Bronchial epithelial cell (primary cell): ENCODE results near the gene NAB1. TPM values are rescaled to one million over a fixed set of nuclear protein-coding genes. Genes with fewer than 3 reads are reported as not detected.
A peak's percentile ranks its signal among the peaks of the same experiment; 100 is the strongest.

Experiments used
- DNase-seq: peaks from one replicate; pipeline ENCODE4 v3.0.0-alpha.2; 2010; ENCODE audit warnings: low read depth
- FAIRE-seq: peaks from 2 replicates; lab custom pipeline; 2011; peaks lifted over from hg19 to GRCh38; lab: Jason Lieb, UNC
- H3K27me3 ChIP-seq: 2 replicates; pipeline ENCODE4 v1.5.1; 2011; ENCODE audit warnings: low read length; ENCODE audit not compliant: control insufficient read depth, insufficient read depth
- H3K36me3 ChIP-seq: 2 replicates; pipeline ENCODE4 v1.5.1; 2011; ENCODE audit warnings: low read length; ENCODE audit not compliant: control insufficient read depth, insufficient read depth
- H3K4me3 ChIP-seq: 2 replicates; pipeline ENCODE4 v1.5.1; 2011; ENCODE audit warnings: mild to moderate bottlenecking, low read depth, low read length, control low read depth
- total RNA-seq: library from RNA; depleted of rRNA; stranded (reverse); fragments of >200 nt; gene quantifications from 2 replicates; pipeline ENCODE4 v1.2.1, GENCODE V29; 2014
- TF ChIP-seq, protein P1 (sequence below): IDR thresholded peaks from 2 replicates; pipeline ENCODE4 v1.5.1; 2011; ENCODE audit warnings: mild to moderate bottlenecking, moderate library complexity, low read length, control low read depth, inconsistent platforms; ENCODE audit not compliant: insufficient read depth, severe bottlenecking

Gene NAB1
- total RNA-seq, 1 donor from 2014 or later: 92.4 TPM

DNA sequence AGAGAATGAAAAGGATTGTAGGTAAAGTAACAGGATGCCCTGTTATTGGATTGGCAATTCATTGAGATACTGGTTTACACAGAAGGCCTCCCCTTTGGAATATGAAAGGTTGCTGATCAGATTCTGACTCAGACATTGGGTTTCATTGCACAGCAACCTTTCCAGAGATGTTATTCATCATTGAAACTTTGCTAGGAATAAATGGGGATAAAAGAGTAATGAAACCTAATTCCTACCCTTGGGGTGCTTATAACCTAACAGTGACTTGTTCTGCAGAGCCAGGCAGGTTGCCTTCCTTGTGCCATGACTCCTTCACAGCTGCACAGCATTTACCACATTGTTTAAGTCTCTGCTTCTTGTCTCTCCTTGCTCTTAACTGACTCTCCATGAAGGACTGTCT lies 5.0 kb downstream of the NAB1 start:
- H3K36me3 ChIP-seq: no peaks in the 10 kb centered on the region
- DNase-seq: peak; percentile 55
- TF ChIP-seq, protein P1, sequence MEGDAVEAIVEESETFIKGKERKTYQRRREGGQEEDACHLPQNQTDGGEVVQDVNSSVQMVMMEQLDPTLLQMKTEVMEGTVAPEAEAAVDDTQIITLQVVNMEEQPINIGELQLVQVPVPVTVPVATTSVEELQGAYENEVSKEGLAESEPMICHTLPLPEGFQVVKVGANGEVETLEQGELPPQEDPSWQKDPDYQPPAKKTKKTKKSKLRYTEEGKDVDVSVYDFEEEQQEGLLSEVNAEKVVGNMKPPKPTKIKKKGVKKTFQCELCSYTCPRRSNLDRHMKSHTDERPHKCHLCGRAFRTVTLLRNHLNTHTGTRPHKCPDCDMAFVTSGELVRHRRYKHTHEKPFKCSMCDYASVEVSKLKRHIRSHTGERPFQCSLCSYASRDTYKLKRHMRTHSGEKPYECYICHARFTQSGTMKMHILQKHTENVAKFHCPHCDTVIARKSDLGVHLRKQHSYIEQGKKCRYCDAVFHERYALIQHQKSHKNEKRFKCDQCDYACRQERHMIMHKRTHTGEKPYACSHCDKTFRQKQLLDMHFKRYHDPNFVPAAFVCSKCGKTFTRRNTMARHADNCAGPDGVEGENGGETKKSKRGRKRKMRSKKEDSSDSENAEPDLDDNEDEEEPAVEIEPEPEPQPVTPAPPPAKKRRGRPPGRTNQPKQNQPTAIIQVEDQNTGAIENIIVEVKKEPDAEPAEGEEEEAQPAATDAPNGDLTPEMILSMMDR: no peak
- H3K27me3 ChIP-seq: no peaks in the 10 kb centered on the region
- no peak for FAIRE-seq
- H3K4me3 ChIP-seq: no peak overlapping the region

- no peak for FAIRE-seq
- H3K36me3 ChIP-seq: peaks cover 6% of the 10 kb centered on the region
- TF ChIP-seq, protein P1: no peak
- H3K27me3 ChIP-seq: no peaks in the 10 kb centered on the region
- no peak for DNase-seq
- no peak overlapping the region for H3K4me3 ChIP-seq
Observed at GRCh38 chr2:190655113-190655512, 6.2 kb downstream of the NAB1 start.

GRCh38 chr2:190655570-190655969 lies 6.7 kb downstream of the NAB1 start:
- Histone ChIP-seq H3K27me3 (no peaks in the 10 kb centered on the region), H3K36me3 (peaks cover 6% of the 10 kb centered on the region), H3K4me3 (no peak overlapping the region)
- DNase-seq (no peak), FAIRE-seq (no peak)
- TF ChIP-seq, protein P1: no peak

DNA sequence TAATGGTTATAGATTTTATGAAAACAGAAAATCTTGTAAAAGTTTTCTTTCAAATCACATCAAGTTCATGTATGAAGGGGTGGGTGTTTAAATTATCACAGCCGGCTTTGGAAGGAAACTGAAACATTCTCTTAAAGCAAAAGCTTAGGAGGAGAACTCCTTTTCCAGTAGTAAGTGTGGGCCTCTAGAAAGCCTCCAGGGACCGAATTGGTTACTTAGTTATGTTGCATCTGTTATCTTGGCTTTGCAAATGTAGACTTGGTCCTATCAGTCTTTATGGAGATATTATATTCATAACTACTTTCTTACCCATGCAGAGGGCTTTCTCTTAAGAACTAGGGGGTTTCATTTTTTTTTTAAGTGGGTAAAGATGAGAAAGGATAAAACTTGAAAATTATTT lies 7.4 kb downstream of the NAB1 start:
- peaks cover 6% of the 10 kb centered on the region for H3K36me3 ChIP-seq
- FAIRE-seq (no peak), DNase-seq (no peak)
- H3K27me3 ChIP-seq: no peaks in the 10 kb centered on the region
- H3K4me3 ChIP-seq: no peak overlapping the region
- TF ChIP-seq, protein P1: no peak

DNA sequence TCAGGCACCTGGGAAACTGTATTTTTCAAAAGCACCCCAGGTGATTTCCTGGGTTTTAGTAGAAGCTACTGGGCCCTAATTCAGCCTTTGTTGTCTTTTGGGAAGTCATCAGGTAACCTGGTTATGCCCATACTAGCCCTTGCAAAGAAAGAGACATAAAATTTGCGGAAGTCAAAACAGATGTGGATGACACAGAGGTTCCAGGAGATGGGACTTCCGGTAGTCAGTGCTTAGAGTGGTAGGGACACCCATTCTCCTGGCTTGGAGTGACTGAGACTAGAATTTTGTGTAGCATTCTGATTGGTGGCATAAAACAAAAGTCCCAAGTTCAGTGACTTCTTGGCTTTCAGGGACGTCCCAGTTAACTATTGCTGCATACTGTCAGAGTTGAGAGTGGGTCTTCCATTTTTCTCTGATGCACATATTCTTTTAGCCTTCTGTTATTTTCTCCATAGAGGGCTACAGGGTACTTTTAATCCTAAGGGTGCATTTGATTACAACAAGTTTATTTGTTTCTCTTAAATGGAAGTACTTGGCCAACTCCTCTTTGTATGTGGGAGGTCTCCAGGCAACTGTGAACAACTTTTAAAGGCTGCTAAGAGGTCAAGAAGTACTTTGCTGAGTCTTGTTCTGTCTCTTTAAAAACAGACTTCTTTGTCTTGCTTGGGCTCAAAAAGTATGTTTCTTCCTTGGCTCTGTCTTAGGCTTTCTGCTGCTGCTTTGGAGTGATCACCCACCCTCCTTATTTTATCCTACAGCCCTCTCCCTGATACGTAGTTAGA lies 8.8 kb downstream of the NAB1 start:
- H3K36me3 ChIP-seq: peaks cover 6% of the 10 kb centered on the region
- H3K27me3 ChIP-seq: no peaks in the 10 kb centered on the region
- TF ChIP-seq, protein P1: no peak
- H3K4me3 ChIP-seq: no peak overlapping the region
- FAIRE-seq: no peak
- DNase-seq: no peak
